Measurements from ENCODE around the gene VNN1.

DNA sequence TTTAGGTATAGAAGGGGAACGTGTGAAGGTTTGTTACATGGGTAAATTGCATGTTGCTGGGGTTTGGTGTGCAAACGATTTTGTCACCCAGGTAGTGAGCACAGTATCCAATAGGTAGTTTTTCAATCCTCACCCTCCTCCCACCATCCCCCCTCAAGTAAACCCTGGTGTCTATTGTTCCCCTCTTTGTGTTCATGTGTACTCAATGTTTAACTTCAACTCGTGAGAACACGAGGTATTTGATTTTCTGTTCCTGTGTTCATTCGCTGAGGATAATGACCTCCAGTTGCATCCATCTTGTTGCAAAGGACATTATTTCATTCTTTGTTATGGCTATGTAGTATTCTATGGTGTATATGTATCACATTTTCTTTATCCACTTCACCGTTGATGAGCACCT is 11.6 kb upstream of the VNN1 start:
- TF ChIP-seq POLR2A (IDR thresholded peaks at IDR 0.05) = no peak
- TF ChIP-seq, protein P1, sequence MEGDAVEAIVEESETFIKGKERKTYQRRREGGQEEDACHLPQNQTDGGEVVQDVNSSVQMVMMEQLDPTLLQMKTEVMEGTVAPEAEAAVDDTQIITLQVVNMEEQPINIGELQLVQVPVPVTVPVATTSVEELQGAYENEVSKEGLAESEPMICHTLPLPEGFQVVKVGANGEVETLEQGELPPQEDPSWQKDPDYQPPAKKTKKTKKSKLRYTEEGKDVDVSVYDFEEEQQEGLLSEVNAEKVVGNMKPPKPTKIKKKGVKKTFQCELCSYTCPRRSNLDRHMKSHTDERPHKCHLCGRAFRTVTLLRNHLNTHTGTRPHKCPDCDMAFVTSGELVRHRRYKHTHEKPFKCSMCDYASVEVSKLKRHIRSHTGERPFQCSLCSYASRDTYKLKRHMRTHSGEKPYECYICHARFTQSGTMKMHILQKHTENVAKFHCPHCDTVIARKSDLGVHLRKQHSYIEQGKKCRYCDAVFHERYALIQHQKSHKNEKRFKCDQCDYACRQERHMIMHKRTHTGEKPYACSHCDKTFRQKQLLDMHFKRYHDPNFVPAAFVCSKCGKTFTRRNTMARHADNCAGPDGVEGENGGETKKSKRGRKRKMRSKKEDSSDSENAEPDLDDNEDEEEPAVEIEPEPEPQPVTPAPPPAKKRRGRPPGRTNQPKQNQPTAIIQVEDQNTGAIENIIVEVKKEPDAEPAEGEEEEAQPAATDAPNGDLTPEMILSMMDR (IDR thresholded peaks at IDR 0.05) = no peak

Measured in heart left ventricle (tissue), 13 donors.